Upper lobe of left lung (tissue), 6 donors: Measurements from ENCODE around the gene PDE1C. TPM values are rescaled to one million over a fixed set of nuclear protein-coding genes. Genes with fewer than 3 reads are reported as not detected.

ENCODE experiments used
- ATAC-seq, 2 donors: fragments of 200-7000 bp; cut with Tn5 transposase; one replicate each; pipeline ENCODE4 v1.9.1; 2022; ENCODE audit warnings: mild to moderate bottlenecking in 2 of 2, moderate library complexity in 2 of 2; ENCODE audit not compliant: low FRiP score in 2 of 2
- DNase-seq, 2 donors: peaks; one replicate each; pipeline ENCODE4 v3.0.0-alpha.2; 2019 to 2020
- H3K27ac ChIP-seq, 4 donors: fragments of 200-600 bp; sonication (generic); one replicate each; pipeline ENCODE4 v1.5.1; 2016 to 2019
- H3K27me3 ChIP-seq, 4 donors: fragments of 200-600 bp; sonication (generic); one replicate each; pipeline ENCODE4 v1.5.1; 2017 to 2019
- H3K36me3 ChIP-seq, 4 donors: fragments of 200-600 bp; sonication (generic); one replicate each; pipeline ENCODE4 v1.5.1; 2016 to 2019
- H3K4me1 ChIP-seq, 4 donors: fragments of 200-600 bp; sonication (generic); one replicate each; pipeline ENCODE4 v1.5.1; 2018 to 2019
- H3K4me3 ChIP-seq, 4 donors: fragments of 200-600 bp; sonication (generic); one replicate each; pipeline ENCODE4 v1.5.1; 2017 to 2019; ENCODE audit warnings: mild to moderate bottlenecking in 2 of 4, moderate library complexity in 1 of 4
- H3K9me3 ChIP-seq, 4 donors: fragments of 200-600 bp; sonication (generic); one replicate each; pipeline ENCODE4 v1.5.1; 2018 to 2019
- CTCF ChIP-seq, 6 experiments: fragments of 450-650 bp in 4 of 6; fragments of 200-600 bp in 2 of 6; sonication (generic) in 2 of 6; IDR thresholded peaks; one replicate each; pipeline ENCODE4 v1.5.1; 2016 to 2019; ENCODE audit warnings: antibody characterized with exemption in 6 of 6
- EP300 ChIP-seq, 4 donors: sonication (generic); formaldehyde crosslinking; IDR thresholded peaks; one replicate each; pipeline ENCODE4 v1.5.1; 2017; ENCODE audit warnings: antibody characterized with exemption in 4 of 4, control low read depth in 2 of 4
- POLR2A ChIP-seq, 4 donors: fragments of 450-650 bp; IDR thresholded peaks; one replicate each; pipeline ENCODE4 v1.5.1; 2016 to 2017; ENCODE audit warnings: antibody characterized with exemption in 4 of 4, mild to moderate bottlenecking in 2 of 4
- POLR2AphosphoS5 ChIP-seq, 2 donors: sonication (generic); formaldehyde crosslinking; IDR thresholded peaks; one replicate each; pipeline ENCODE4 v1.5.1; 2017; ENCODE audit warnings: antibody characterized with exemption in 2 of 2
- WGBS, 2 donors: methylation state at CpG; one replicate each; pipeline ENCODE4 v1.1.5; 2017 to 2018; 5-methylcytosine and 5-hydroxymethylcytosine counted together
- total RNA-seq, 6 donors: library from RNA; depleted of rRNA in 4 of 6; stranded (reverse); fragments of >200 nt in 4 of 6; gene quantifications; one replicate each; pipeline versions ENCODE4 v1.1.0 to v1.2.1, GENCODE V29; 2016 to 2021
- donor health status: DM: no; HTN: no; CAD: no; lungs with moderate emphysema.
- donor health status: DM: no; HTN: yes; CAD: no; lungs with severe emphysema.

PDE1C gene
- total RNA-seq, 6 donors from 2014 or later = 5.6 to 38.8 (median 11.3) TPM

GRCh38 chr7:31997423-31997822 is 72.8 kb downstream of the PDE1C start:
- Histone ChIP-seq H3K27me3 (no peaks in the 10 kb centered on the region), H3K4me1 (peaks cover 0 to 8% (median 0%) of the 10 kb centered on the region in 4 donors), H3K9me3 (peaks cover 3 to 12% (median 7%) of the 10 kb centered on the region in 4 donors), H3K36me3 (no peaks in the 10 kb centered on the region), H3K27ac (no peak overlapping the region), H3K4me3 (no peak overlapping the region)
- TF ChIP-seq POLR2A (IDR thresholded peaks at IDR 0.05) = no peak
- 76 to 89% methylated on average over 2 of the region's 2 CpGs for WGBS, 2 donors
- no peak for ATAC-seq
- no peak for DNase-seq

DNA sequence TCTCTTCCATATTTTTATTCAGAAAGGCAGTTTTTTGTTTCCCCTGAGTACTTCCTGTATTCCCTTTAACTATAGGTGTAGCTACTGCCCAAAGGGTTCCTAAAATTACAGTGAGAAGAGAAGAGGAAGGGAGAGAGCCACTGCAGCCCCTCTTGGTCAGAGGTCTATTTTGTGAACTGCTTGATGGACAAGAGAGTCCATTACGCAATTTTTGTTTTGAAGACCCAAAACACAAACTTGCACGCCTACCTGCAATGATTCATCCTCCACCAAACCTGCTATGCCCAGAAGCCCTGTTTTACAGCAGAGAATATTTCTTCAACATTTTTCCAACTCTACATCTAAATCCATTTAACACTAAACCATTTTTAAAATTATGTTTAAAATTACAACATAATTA is 75.1 kb downstream of the PDE1C start:
- WGBS, 2 donors = 91 to 93% methylated on average over 2 of the region's 2 CpGs
- Histone ChIP-seq H3K4me3 (no peak overlapping the region), H3K9me3 (no peaks in the 10 kb centered on the region), H3K36me3 (no peaks in the 10 kb centered on the region), H3K27me3 (no peaks in the 10 kb centered on the region), H3K27ac (no peak overlapping the region), H3K4me1 (peaks cover 0 to 8% (median 2%) of the 10 kb centered on the region in 4 donors)
- DNase-seq = no peak
- no peak for ATAC-seq
- TF ChIP-seq POLR2A (IDR thresholded peaks at IDR 0.05) = no peak
- no peak for TF ChIP-seq EP300 (IDR thresholded peaks at IDR 0.05)
- no peak for TF ChIP-seq POLR2AphosphoS5 (IDR thresholded peaks at IDR 0.05)
- no peak for TF ChIP-seq CTCF (IDR thresholded peaks at IDR 0.05)

DNA sequence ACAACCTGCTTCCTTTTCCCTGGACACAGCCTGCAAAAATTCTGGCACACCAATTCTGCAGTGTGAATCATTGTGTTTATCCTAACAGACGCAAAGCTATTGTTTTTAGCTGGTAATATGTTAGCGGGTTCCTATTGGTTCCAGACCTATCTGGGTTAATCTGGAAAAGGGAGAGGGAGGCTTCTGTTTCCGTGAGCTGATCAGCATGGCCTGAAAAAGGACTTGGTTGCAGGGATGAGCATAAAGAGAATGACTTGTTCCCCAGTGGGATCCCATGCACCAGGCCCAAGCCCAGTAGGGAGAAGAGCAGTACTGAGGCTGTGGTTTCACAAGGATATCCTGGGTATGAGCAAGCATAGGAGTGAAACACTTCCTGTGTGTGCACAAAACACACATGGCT is 78.4 kb downstream of the PDE1C start:
- Histone ChIP-seq H3K4me1 (peaks cover 0 to 9% (median 6%) of the 10 kb centered on the region in 4 donors), H3K27ac (peak overlapping the region in 2 of 4 donors; percentile 40 to 64), H3K36me3 (no peaks in the 10 kb centered on the region), H3K27me3 (no peaks in the 10 kb centered on the region), H3K9me3 (no peaks in the 10 kb centered on the region), H3K4me3 (no peak overlapping the region)
- no peak for TF ChIP-seq POLR2A (IDR thresholded peaks at IDR 0.05)
- no peak for TF ChIP-seq CTCF (IDR thresholded peaks at IDR 0.05)
- TF ChIP-seq POLR2AphosphoS5 (IDR thresholded peaks at IDR 0.05) = no peak
- TF ChIP-seq EP300 (IDR thresholded peaks at IDR 0.05) = no peak
- ATAC-seq (no peak), DNase-seq (no peak)
- WGBS, 2 donors = 43 to 60% methylated on average over 3 of the region's 3 CpGs

GRCh38 chr7:31991406-31991805 is 78.8 kb downstream of the PDE1C start:
- 78 to 80% methylated on average over 3 of the region's 3 CpGs for WGBS, 2 donors

DNA sequence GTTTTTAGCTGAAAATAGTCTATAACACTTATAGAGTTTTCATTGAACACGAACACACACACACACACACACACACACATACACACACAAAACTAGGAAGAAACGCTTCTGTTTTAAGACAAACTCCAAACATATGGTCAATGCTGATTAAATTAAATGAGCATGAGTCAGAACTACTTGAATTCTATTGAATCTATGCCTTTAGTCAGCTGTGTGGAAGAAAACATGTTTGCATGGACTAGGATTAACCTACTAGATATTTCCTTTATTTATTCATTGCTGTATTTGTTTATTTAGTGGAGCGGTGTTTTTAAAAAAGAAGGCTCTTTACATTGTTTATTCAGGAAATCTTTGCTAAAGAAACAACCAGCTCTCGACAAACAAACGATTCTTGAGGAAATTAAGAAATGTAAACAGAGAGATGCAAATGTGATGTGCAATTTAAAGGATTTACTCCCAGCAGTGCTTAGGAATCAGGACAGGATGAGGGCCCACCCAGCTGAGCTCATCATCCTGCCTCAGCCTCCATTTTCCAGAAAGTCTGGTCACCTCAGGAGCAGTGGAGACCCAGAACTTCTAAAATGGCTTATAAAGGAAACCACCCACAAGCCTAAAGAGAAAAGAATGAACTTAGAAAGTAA is 83.2 kb downstream of the PDE1C start:
- Histone ChIP-seq H3K4me3 (no peak overlapping the region), H3K36me3 (no peaks in the 10 kb centered on the region), H3K27me3 (no peaks in the 10 kb centered on the region), H3K4me1 (peaks cover 0 to 6% (median 2%) of the 10 kb centered on the region in 4 donors), H3K27ac (peak overlapping the region; percentile 8 to 80 (median 56)), H3K9me3 (no peaks in the 10 kb centered on the region)
- 43 to 57% methylated on average over 5 of the region's 5 CpGs for WGBS, 2 donors
- ATAC-seq (no peak), DNase-seq (no peak)
- TF ChIP-seq EP300 (IDR thresholded peaks at IDR 0.05) (no peak), POLR2AphosphoS5 (IDR thresholded peaks at IDR 0.05) (peak in 1 of 2 donors; percentile 28)

More at GRCh38 chr7:31991406-31991805, 78.8 kb downstream of the PDE1C start:
- Histone ChIP-seq H3K27ac (peak overlapping the region in 1 of 4 donors; percentile 64), H3K9me3 (no peaks in the 10 kb centered on the region), H3K4me3 (no peak overlapping the region), H3K36me3 (no peaks in the 10 kb centered on the region), H3K4me1 (peaks cover 0 to 9% (median 6%) of the 10 kb centered on the region in 4 donors), H3K27me3 (no peaks in the 10 kb centered on the region)
- TF ChIP-seq POLR2AphosphoS5 (IDR thresholded peaks at IDR 0.05) = no peak
- TF ChIP-seq CTCF (IDR thresholded peaks at IDR 0.05) = no peak
- TF ChIP-seq POLR2A (IDR thresholded peaks at IDR 0.05) = no peak
- TF ChIP-seq EP300 (IDR thresholded peaks at IDR 0.05) = no peak
- ATAC-seq (no peak), DNase-seq (no peak)

GRCh38 chr7:31982962-31983361 is 87.2 kb downstream of the PDE1C start:
- TF ChIP-seq POLR2AphosphoS5 (IDR thresholded peaks at IDR 0.05) = no peak
- DNase-seq = no peak
- no peak for ATAC-seq
- 68 to 81% methylated on average over 1 of the region's 1 CpG for WGBS, 2 donors
- Histone ChIP-seq H3K4me1 (peaks cover 0 to 2% (median under 1%) of the 10 kb centered on the region in 4 donors), H3K36me3 (no peaks in the 10 kb centered on the region), H3K9me3 (no peaks in the 10 kb centered on the region), H3K4me3 (no peak overlapping the region), H3K27me3 (no peaks in the 10 kb centered on the region), H3K27ac (peak overlapping the region in 1 of 4 donors; percentile 28)
